GM23338 (cell line): ENCODE measurements around the gene HOATZ. TPM values are rescaled to one million over a fixed set of nuclear protein-coding genes. Genes with fewer than 3 reads are reported as not detected.

Experiments
- ATAC-seq: fragments of 200-7000 bp; cut with Tn5 transposase; 3 replicates; pipeline ENCODE4 v1.9.1; 2020
- DNase-seq: peaks from one replicate; pipeline ENCODE4 v3.0.0-alpha.2; 2015; ENCODE audit warnings: low spot score
- H2AFZ ChIP-seq: fragments of 200-600 bp; sonication (generic); 2 replicates; pipeline ENCODE4 v1.8.0; 2016; ENCODE audit warnings: antibody characterized with exemption, mild to moderate bottlenecking, moderate library complexity
- H3F3A ChIP-seq: fragments of 200-600 bp; sonication (generic); replicated peaks from 2 replicates; pipeline ENCODE4 v1.8.0; 2017; ENCODE audit warnings: antibody characterized with exemption, mixed run types, low read depth
- H3K27ac ChIP-seq: fragments of 200-600 bp; sonication (generic); 2 replicates; pipeline ENCODE4 v1.6.1; 2016; ENCODE audit warnings: low read depth
- H3K27me3 ChIP-seq: fragments of 200-600 bp; sonication (generic); 2 replicates; pipeline ENCODE4 v1.8.0; 2016; ENCODE audit warnings: mild to moderate bottlenecking, mixed run types, moderate library complexity; ENCODE audit not compliant: insufficient read depth
- H3K36me3 ChIP-seq: fragments of 200-600 bp; sonication (generic); 2 replicates; pipeline ENCODE4 v1.8.0; 2016; ENCODE audit warnings: mild to moderate bottlenecking; ENCODE audit not compliant: insufficient read depth
- H3K4me1 ChIP-seq: fragments of 200-600 bp; sonication (generic); 2 replicates; pipeline ENCODE4 v1.8.0; 2016; ENCODE audit warnings: mild to moderate bottlenecking, moderate library complexity; ENCODE audit not compliant: insufficient read depth
- H3K4me2 ChIP-seq: fragments of 200-600 bp; sonication (generic); 2 replicates; pipeline ENCODE4 v1.7.1; 2017; ENCODE audit warnings: mixed run types
- H3K4me3 ChIP-seq: fragments of 200-600 bp; sonication (generic); 2 replicates; pipeline ENCODE4 v1.6.1; 2016; ENCODE audit warnings: mixed run types
- H3K79me2 ChIP-seq: fragments of 200-600 bp; sonication (generic); replicated peaks from 2 replicates; pipeline ENCODE4 v1.8.0; 2017; ENCODE audit warnings: mild to moderate bottlenecking; ENCODE audit not compliant: insufficient read depth
- H3K9me2 ChIP-seq: fragments of 200-600 bp; sonication (generic); 2 replicates; pipeline ENCODE4 v1.8.0; 2017; ENCODE audit not compliant: insufficient read depth
- H4K20me1 ChIP-seq: fragments of 200-600 bp; sonication (generic); replicated peaks from 2 replicates; pipeline ENCODE4 v1.8.0; 2017; ENCODE audit warnings: mild to moderate bottlenecking; ENCODE audit not compliant: insufficient read depth
- H3K27ac Mint-ChIP-seq: 2 replicates; pipeline ENCODE4 v1.8.0; 2020; ENCODE audit warnings: inconsistent platforms, mild to moderate bottlenecking, moderate library complexity, mixed read lengths
- H3K27me3 Mint-ChIP-seq: 3 replicates; pipeline ENCODE4 v1.8.0; 2022; ENCODE audit warnings: low read depth, mild to moderate bottlenecking, moderate library complexity, mixed read lengths, inconsistent platforms; ENCODE audit not compliant: insufficient read depth, poor library complexity
- H3K36me3 Mint-ChIP-seq: 3 replicates; pipeline ENCODE4 v1.8.0; 2021; ENCODE audit warnings: low read depth, mild to moderate bottlenecking, inconsistent platforms, moderate library complexity, mixed read lengths
- H3K4me1 Mint-ChIP-seq: 3 replicates; pipeline ENCODE4 v1.8.0; 2020; ENCODE audit warnings: mild to moderate bottlenecking, inconsistent platforms, mixed read lengths
- H3K4me3 Mint-ChIP-seq: 3 replicates; pipeline ENCODE4 v1.8.0; 2021; ENCODE audit warnings: moderate library complexity, mild to moderate bottlenecking, inconsistent platforms, mixed read lengths
- H3K9me3 Mint-ChIP-seq: 3 replicates; pipeline ENCODE4 v1.8.0; 2020; ENCODE audit warnings: moderate library complexity, mild to moderate bottlenecking, inconsistent platforms, mixed read lengths
- CREB1 ChIP-seq: fragments of 250-450 bp; sonication (Bioruptor Pico); IDR thresholded peaks from 2 replicates; pipeline ENCODE4 v1.5.0; 2020; ENCODE audit warnings: low read depth, mild to moderate bottlenecking, moderate library complexity
- EZH2 ChIP-seq: fragments of 200-600 bp; sonication (generic); IDR thresholded peaks from one replicate; pipeline ENCODE4 v1.8.0; 2017; ENCODE audit warnings: antibody characterized with exemption, mild to moderate bottlenecking, low read depth; ENCODE audit not compliant: unreplicated experiment
- EZH2phosphoT487 ChIP-seq: fragments of 200-600 bp; sonication (generic); IDR thresholded peaks from one replicate; pipeline ENCODE4 v1.8.1; 2018; ENCODE audit warnings: antibody characterized with exemption; ENCODE audit not compliant: unreplicated experiment
- POLR2AphosphoS5 ChIP-seq: IDR thresholded peaks from 2 replicates; pipeline ENCODE4 v1.6.1; 2016; ENCODE audit warnings: antibody characterized with exemption, low read depth
- STAT1 ChIP-seq: IDR thresholded peaks from one replicate; pipeline ENCODE4 v1.6.1; 2016; ENCODE audit warnings: antibody characterized with exemption; ENCODE audit not compliant: unreplicated experiment
- ZNF114 ChIP-seq: fragments of 250-450 bp; sonication (Bioruptor Pico); IDR thresholded peaks from 2 replicates; pipeline ENCODE4 v1.5.0; 2020; ENCODE audit warnings: mild to moderate bottlenecking, moderate library complexity
- ZNF331 ChIP-seq: fragments of 250-450 bp; sonication (Bioruptor Pico); IDR thresholded peaks from 2 replicates; pipeline ENCODE4 v1.5.0; 2020; ENCODE audit warnings: low read depth, mild to moderate bottlenecking, moderate library complexity
- polyA plus RNA-seq: library from polyadenylated mRNA; unstranded; fragments of >200 nt; fragmentation: Nextera tagmentation; extraction: Ambion mirVana; gene quantifications from 2 replicates; pipeline ENCODE4 v1.2.1, GENCODE V29; 2016
- total RNA-seq: library from RNA; depleted of rRNA; stranded (reverse); fragments of >200 nt; shearing (Covaris generic); gene quantifications from 2 replicates; pipeline ENCODE4 v1.2.3, GENCODE V29; 2014
- TF ChIP-seq, protein P1 (sequence below): IDR thresholded peaks from 2 replicates; pipeline ENCODE4 v1.6.1; 2016; ENCODE audit warnings: antibody characterized with exemption
- TF ChIP-seq, protein P2 (sequence below), 2 experiments: fragments of 200-600 bp in 1 of 2; sonication (generic) in 1 of 2; conservative IDR thresholded peaks; 2 replicates each; pipeline versions ENCODE4 v1.5.1 to v1.6.1; 2016 to 2017; ENCODE audit warnings: antibody characterized with exemption in 2 of 2, low read depth in 2 of 2, mild to moderate bottlenecking in 2 of 2, moderate library complexity in 1 of 2
- TF ChIP-seq, protein P3 (sequence below): IDR thresholded peaks from one replicate; pipeline ENCODE4 v1.6.1; 2018; ENCODE audit warnings: antibody characterized with exemption; ENCODE audit not compliant: unreplicated experiment

The HOATZ gene
- total and polyA plus RNA-seq, 2 experiments from 2014 or later: not detected

DNA sequence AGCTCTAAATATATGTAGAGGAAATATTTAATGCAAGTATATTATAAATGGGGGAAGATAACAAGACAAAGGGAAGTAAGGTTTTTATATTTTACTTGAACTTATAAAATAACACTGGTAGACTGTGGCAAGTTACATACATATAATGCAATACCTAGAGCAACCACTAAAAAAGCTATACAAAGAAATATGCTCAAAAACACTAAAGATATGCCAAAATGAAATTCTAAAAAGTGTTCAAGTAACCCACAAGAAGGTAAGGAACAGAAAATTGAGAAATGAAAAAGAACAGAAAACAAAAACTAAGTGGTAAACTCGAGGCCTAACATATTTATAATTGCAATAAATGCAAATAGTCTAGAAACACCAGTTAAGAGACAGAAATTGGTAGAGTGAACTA is 34.9 kb upstream of the HOATZ start:
- Mint-ChIP-seq H3K4me1 (no peaks in the 10 kb centered on the region), H3K4me3 (no peak overlapping the region), H3K9me3 (no peaks in the 10 kb centered on the region), H3K27me3 (peaks cover 4% of the 10 kb centered on the region), H3K36me3 (no peaks in the 10 kb centered on the region), H3K27ac (no peak overlapping the region)
- Histone ChIP-seq H3K4me1 (no peaks in the 10 kb centered on the region), H3K36me3 (no peaks in the 10 kb centered on the region), H3K27ac (no peak overlapping the region), H3F3A (no peaks in the 10 kb centered on the region), H3K9me2 (no peaks in the 10 kb centered on the region), H3K79me2 (no peaks in the 10 kb centered on the region), H3K4me3 (no peak overlapping the region), H4K20me1 (no peaks in the 10 kb centered on the region), H3K27me3 (no peaks in the 10 kb centered on the region), H2AFZ (no peak overlapping the region), H3K4me2 (no peak overlapping the region)
- DNase-seq: no peak
- TF ChIP-seq STAT1 (no peak), EZH2 (no peak), CREB1 (CRISPR knock-in tag) (no peak), POLR2AphosphoS5 (no peak), ZNF114 (no peak)
- TF ChIP-seq, protein P1, sequence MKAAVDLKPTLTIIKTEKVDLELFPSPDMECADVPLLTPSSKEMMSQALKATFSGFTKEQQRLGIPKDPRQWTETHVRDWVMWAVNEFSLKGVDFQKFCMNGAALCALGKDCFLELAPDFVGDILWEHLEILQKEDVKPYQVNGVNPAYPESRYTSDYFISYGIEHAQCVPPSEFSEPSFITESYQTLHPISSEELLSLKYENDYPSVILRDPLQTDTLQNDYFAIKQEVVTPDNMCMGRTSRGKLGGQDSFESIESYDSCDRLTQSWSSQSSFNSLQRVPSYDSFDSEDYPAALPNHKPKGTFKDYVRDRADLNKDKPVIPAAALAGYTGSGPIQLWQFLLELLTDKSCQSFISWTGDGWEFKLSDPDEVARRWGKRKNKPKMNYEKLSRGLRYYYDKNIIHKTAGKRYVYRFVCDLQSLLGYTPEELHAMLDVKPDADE: no peak
- no peak for ATAC-seq

GRCh38 chr11:111483431-111483830 is 31.1 kb upstream of the HOATZ start:
- H3K4me3 Mint-ChIP-seq: no peak overlapping the region
- no peak overlapping the region for H3K27ac Mint-ChIP-seq
- Histone ChIP-seq H3F3A (no peaks in the 10 kb centered on the region), H4K20me1 (no peaks in the 10 kb centered on the region), H3K4me1 (no peaks in the 10 kb centered on the region), H3K27me3 (no peaks in the 10 kb centered on the region), H3K79me2 (no peaks in the 10 kb centered on the region), H3K9me2 (peaks cover 2% of the 10 kb centered on the region; the same call in 1 of the 2 replicates), H3K4me2 (no peak overlapping the region), H3K4me3 (no peak overlapping the region), H2AFZ (no peak overlapping the region), H3K27ac (no peak overlapping the region), H3K36me3 (no peaks in the 10 kb centered on the region)
- TF ChIP-seq ZNF114 (no peak), CREB1 (CRISPR knock-in tag) (no peak), EZH2 (no peak)
- TF ChIP-seq, protein P2, sequence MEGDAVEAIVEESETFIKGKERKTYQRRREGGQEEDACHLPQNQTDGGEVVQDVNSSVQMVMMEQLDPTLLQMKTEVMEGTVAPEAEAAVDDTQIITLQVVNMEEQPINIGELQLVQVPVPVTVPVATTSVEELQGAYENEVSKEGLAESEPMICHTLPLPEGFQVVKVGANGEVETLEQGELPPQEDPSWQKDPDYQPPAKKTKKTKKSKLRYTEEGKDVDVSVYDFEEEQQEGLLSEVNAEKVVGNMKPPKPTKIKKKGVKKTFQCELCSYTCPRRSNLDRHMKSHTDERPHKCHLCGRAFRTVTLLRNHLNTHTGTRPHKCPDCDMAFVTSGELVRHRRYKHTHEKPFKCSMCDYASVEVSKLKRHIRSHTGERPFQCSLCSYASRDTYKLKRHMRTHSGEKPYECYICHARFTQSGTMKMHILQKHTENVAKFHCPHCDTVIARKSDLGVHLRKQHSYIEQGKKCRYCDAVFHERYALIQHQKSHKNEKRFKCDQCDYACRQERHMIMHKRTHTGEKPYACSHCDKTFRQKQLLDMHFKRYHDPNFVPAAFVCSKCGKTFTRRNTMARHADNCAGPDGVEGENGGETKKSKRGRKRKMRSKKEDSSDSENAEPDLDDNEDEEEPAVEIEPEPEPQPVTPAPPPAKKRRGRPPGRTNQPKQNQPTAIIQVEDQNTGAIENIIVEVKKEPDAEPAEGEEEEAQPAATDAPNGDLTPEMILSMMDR (conservative IDR thresholded peaks at IDR 0.05; ENCODE audit: low read depth in 2 of 2): no peak
- H3K36me3 Mint-ChIP-seq: peaks cover 4% of the 10 kb centered on the region; the same call in 1 of the 3 replicates
- no peak for ATAC-seq
- DNase-seq: no peak
- H3K27me3 Mint-ChIP-seq: no peaks in the 10 kb centered on the region
- peaks cover 5% of the 10 kb centered on the region for H3K9me3 Mint-ChIP-seq
- no peaks in the 10 kb centered on the region for H3K4me1 Mint-ChIP-seq

- H3K36me3 ChIP-seq: no peaks in the 10 kb centered on the region
- DNase-seq (no peak), ATAC-seq (no peak)
- no peaks in the 10 kb centered on the region for H3F3A ChIP-seq
- peaks cover 5% of the 10 kb centered on the region for H3K27me3 Mint-ChIP-seq
- H3K4me2 ChIP-seq: no peak overlapping the region
- H3K4me1 Mint-ChIP-seq: peaks cover 4% of the 10 kb centered on the region; the same call in 2 of the 3 replicates
- H3K9me2 ChIP-seq: peaks cover 6% of the 10 kb centered on the region
- H3K27me3 ChIP-seq: no peaks in the 10 kb centered on the region
- H4K20me1 ChIP-seq: no peaks in the 10 kb centered on the region
- H3K4me3 ChIP-seq: no peak overlapping the region
- no peaks in the 10 kb centered on the region for H3K4me1 ChIP-seq
- H3K79me2 ChIP-seq: no peaks in the 10 kb centered on the region
- H3K4me3 Mint-ChIP-seq: no peak overlapping the region
- no peak overlapping the region for H2AFZ ChIP-seq
- peaks cover 6% of the 10 kb centered on the region for H3K9me3 Mint-ChIP-seq
- peaks cover 5% of the 10 kb centered on the region; the same call in 1 of the 3 replicates for H3K36me3 Mint-ChIP-seq
- no peak overlapping the region for H3K27ac ChIP-seq
- no peak overlapping the region for H3K27ac Mint-ChIP-seq
- TF ChIP-seq, protein P3, sequence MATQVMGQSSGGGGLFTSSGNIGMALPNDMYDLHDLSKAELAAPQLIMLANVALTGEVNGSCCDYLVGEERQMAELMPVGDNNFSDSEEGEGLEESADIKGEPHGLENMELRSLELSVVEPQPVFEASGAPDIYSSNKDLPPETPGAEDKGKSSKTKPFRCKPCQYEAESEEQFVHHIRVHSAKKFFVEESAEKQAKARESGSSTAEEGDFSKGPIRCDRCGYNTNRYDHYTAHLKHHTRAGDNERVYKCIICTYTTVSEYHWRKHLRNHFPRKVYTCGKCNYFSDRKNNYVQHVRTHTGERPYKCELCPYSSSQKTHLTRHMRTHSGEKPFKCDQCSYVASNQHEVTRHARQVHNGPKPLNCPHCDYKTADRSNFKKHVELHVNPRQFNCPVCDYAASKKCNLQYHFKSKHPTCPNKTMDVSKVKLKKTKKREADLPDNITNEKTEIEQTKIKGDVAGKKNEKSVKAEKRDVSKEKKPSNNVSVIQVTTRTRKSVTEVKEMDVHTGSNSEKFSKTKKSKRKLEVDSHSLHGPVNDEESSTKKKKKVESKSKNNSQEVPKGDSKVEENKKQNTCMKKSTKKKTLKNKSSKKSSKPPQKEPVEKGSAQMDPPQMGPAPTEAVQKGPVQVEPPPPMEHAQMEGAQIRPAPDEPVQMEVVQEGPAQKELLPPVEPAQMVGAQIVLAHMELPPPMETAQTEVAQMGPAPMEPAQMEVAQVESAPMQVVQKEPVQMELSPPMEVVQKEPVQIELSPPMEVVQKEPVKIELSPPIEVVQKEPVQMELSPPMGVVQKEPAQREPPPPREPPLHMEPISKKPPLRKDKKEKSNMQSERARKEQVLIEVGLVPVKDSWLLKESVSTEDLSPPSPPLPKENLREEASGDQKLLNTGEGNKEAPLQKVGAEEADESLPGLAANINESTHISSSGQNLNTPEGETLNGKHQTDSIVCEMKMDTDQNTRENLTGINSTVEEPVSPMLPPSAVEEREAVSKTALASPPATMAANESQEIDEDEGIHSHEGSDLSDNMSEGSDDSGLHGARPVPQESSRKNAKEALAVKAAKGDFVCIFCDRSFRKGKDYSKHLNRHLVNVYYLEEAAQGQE: no peak
- no peak for TF ChIP-seq ZNF114
- no peak for TF ChIP-seq EZH2phosphoT487
- TF ChIP-seq, protein P1: no peak
- no peak for TF ChIP-seq POLR2AphosphoS5
- TF ChIP-seq STAT1: no peak
- TF ChIP-seq ZNF331: no peak
- TF ChIP-seq EZH2: no peak
- TF ChIP-seq CREB1 (CRISPR knock-in tag): no peak
These were observed 24.1 kb upstream of the HOATZ start for GRCh38 chr11:111490496-111490895.
